Measurements from ENCODE around the gene ATXN7L1.

ATXN7L1 gene

GRCh38 chr7:105876091-105876963 lies at the start of gene ATXN7L1:
Gene ATXN7L1 (minus strand): TSS chr7:105876599. CDS start chr7:105876558, 41 bp downstream.
- peak; percentile 87 for DNase-seq (ENCODE audit: low spot score)

- no peak for DNase-seq (ENCODE audit: low spot score)
These were observed 49.7 kb upstream of the ATXN7L1 start for GRCh38 chr7:105926131-105926530.

- DNase-seq (ENCODE audit: low spot score) = no peak
These were observed 48.5 kb upstream of the ATXN7L1 start for GRCh38 chr7:105924945-105925344.

- DNase-seq (ENCODE audit: low spot score) = no peak
These were observed 44.4 kb upstream of the ATXN7L1 start for GRCh38 chr7:105920766-105921165.

GRCh38 chr7:105917659-105918058 lies 41.3 kb upstream of the ATXN7L1 start:
- DNase-seq (ENCODE audit: low spot score) = no peak

- DNase-seq (ENCODE audit: low spot score) = no peak
These were observed 40.2 kb upstream of the ATXN7L1 start for GRCh38 chr7:105916603-105917002.

- no peak for DNase-seq (ENCODE audit: low spot score)
These were observed 37.5 kb upstream of the ATXN7L1 start for GRCh38 chr7:105913947-105914346.

- DNase-seq (ENCODE audit: low spot score) = no peak
These were observed 35.7 kb upstream of the ATXN7L1 start for GRCh38 chr7:105911961-105912575.

GRCh38 chr7:105910172-105910571 lies 33.8 kb upstream of the ATXN7L1 start:
- DNase-seq (ENCODE audit: low spot score) = no peak

- DNase-seq (ENCODE audit: low spot score) = no peak
These were observed 33.3 kb upstream of the ATXN7L1 start for GRCh38 chr7:105909742-105910141.

GRCh38 chr7:105907129-105907846 lies 30.9 kb upstream of the ATXN7L1 start:
- no peak for DNase-seq (ENCODE audit: low spot score)

- DNase-seq (ENCODE audit: low spot score) = no peak
These were observed 30.3 kb upstream of the ATXN7L1 start for GRCh38 chr7:105906695-105907094.

GRCh38 chr7:105905910-105906568 lies 29.6 kb upstream of the ATXN7L1 start:
- no peak for DNase-seq (ENCODE audit: low spot score)

GRCh38 chr7:105905209-105905909 lies 29.0 kb upstream of the ATXN7L1 start:
- no peak for DNase-seq (ENCODE audit: low spot score)

- no peak for DNase-seq (ENCODE audit: low spot score)
These were observed 27.7 kb upstream of the ATXN7L1 start for GRCh38 chr7:105904064-105904463.

- no peak for DNase-seq (ENCODE audit: low spot score)
These were observed 26.0 kb upstream of the ATXN7L1 start for GRCh38 chr7:105902325-105902911.

GRCh38 chr7:105897999-105898398 lies 21.6 kb upstream of the ATXN7L1 start:
- DNase-seq (ENCODE audit: low spot score) = no peak

- no peak for DNase-seq (ENCODE audit: low spot score)
These were observed 20.1 kb upstream of the ATXN7L1 start for GRCh38 chr7:105896407-105896911.

- no peak for DNase-seq (ENCODE audit: low spot score)
These were observed 17.7 kb upstream of the ATXN7L1 start for GRCh38 chr7:105894131-105894530.

- DNase-seq (ENCODE audit: low spot score) = no peak
These were observed 16.0 kb upstream of the ATXN7L1 start for GRCh38 chr7:105892387-105892786.

All from germinal center (tissue), 1 donor.